GM12874 (cell line): ENCODE data around the gene CTNNA3.

ENCODE experiments used
- TF ChIP-seq, protein P1 (sequence below): IDR thresholded peaks from 2 replicates; pipeline ENCODE4 v1.5.1; 2011; ENCODE audit warnings: low read depth, mild to moderate bottlenecking, control low read depth, low read length, moderate library complexity; ENCODE audit not compliant: insufficient read depth

The CTNNA3 gene

DNA sequence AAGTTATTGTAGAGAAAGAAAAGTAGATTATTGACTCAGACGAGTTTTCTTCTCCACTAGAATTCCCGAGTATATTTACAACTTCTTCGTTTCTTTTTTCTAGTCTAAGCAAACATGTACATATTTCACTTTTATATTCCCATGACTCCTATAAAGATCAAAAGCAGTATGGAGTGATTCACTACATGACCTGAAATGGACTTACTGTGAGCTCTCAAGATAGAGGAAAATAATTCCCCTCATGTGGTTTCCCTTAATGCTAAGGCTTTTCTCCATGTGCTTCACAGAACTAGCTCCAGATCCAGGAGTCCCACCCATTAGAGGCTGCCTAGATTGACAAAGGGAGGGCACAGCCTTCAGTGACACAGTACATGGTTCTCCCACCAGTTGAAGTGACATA is 1593.2 kb downstream of the CTNNA3 start:
- TF ChIP-seq, protein P1, sequence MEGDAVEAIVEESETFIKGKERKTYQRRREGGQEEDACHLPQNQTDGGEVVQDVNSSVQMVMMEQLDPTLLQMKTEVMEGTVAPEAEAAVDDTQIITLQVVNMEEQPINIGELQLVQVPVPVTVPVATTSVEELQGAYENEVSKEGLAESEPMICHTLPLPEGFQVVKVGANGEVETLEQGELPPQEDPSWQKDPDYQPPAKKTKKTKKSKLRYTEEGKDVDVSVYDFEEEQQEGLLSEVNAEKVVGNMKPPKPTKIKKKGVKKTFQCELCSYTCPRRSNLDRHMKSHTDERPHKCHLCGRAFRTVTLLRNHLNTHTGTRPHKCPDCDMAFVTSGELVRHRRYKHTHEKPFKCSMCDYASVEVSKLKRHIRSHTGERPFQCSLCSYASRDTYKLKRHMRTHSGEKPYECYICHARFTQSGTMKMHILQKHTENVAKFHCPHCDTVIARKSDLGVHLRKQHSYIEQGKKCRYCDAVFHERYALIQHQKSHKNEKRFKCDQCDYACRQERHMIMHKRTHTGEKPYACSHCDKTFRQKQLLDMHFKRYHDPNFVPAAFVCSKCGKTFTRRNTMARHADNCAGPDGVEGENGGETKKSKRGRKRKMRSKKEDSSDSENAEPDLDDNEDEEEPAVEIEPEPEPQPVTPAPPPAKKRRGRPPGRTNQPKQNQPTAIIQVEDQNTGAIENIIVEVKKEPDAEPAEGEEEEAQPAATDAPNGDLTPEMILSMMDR: no peak

DNA sequence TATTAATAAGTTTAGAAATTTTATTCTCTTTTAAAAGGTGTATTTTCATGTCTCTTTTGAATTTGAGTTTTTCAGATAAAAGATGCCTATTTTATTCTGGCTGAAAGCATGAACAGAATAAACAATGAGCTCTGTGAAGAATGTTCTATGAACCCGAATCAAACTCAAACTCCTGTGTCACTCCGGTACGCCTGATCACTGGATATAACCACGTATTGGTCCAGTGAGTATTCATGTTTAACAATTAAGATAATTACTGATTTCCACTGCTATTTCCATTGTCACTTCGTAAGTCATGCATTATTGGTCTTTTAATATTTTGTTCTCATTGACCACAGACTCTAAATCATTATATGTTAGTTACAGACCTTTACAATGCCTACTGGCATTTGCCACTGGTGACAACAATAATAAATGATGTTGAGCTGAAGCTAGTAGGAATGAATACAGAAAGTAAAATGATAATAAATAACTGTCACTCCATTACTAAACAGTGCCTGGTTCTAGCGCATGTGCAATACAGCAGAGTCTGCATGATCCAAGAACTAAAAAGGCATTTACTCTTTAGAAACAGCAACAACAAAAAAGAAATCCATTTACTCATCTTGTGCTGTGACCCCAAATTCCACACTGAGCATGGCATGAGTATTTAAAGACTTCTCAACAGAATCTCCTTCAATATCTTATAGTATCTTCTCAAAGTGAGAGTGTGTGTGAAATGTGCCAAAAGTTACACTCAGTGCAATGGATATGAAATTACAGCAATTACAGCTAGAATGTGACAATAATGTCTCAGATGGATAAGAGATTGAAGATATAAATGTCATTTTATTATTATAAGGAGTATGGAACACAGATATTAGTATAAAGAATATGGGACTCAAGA is 1597.2 kb downstream of the CTNNA3 start:
- TF ChIP-seq, protein P1: no peak

DNA sequence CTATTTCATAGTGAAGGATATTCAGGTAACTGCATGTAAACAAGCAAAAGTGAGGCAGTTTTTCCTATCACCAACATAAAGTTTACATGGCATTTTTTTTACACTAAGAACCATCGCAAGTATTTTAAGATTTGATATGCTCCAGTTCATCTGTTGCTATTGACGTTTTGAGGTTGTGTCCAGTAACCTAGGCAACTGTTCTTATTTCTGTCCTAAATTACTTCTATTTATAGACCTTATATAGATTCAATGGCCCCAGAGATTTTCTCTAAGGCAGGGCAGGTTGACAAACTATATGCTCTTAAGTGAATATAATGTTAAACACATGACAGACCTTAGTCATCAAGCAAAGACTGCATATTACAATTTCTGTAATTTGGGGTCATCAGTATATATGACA is 1600.4 kb downstream of the CTNNA3 start:
- TF ChIP-seq, protein P1: no peak

DNA sequence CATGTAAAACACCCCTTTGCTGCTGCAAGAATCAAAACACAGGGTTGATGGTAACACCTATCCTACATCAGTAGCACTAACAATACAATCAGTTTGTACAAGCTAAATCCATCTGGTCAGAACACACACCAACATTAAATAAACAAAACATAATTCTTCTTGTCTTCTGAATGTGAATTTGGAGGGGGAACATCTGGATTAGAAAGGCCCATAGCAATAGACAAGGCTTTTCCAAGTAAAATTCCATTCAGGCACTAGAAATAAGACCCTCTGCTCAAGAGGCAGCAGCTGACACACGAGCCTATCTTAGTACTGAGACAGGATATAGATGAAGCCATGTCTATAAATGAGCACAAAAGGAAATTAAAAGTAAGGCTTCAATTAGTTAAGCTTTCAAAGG is 1610.1 kb downstream of the CTNNA3 start:
- TF ChIP-seq, protein P1: no peak

DNA sequence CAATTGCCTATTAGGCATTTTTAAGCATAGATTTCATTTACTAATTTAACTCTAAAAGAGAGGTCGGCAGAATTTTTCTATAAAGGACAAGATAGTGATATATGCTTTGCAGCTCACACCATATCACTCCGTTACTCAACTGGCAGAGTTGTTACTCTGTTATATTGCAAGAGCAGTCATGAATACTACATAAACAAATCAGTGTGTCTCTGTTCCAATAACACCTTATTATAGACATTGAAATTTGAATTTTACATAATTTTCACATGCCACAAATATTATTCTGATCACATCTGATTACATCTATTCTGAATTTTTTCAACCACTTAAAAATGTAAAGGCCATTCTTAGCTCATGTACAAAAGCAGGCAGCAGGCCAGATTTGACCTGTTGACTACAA is 1624.1 kb downstream of the CTNNA3 start:
- TF ChIP-seq, protein P1: no peak

DNA sequence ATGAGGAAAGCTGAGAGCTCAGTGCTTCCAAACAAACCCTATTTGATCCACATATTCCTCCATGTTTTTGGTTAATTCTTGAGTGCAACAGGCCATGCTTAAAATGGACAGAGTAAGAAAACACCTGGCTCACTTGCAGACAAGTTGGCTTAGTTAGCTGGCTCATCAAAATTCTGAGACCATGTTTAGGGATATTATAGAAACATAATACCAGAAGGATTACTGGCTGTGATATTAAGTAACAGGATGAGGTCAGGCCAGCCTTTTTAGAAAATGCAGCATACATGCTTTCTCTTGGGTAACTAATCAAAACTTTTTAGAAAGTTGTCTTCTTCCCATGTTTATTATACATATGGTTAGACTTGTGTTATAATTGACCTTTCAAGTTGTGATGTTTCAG is 1637.4 kb downstream of the CTNNA3 start:
- TF ChIP-seq, protein P1: no peak

DNA sequence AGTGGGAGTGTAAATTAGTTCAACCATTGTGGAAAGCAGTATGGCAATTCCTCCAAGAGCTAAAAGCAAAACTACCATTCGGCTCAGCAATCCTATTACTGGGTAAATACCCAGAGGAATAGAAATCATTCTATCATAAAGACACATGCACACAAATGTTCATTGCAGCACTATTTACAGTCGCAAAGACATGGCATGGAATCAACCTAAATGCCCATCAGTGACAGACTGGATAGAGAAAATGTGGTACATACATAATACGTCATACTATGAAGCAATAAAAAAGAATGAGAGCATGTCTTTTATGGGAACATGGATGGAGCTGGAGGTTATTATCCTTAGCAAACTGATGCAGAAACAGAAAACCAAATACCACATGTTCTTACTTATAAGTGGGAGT is 1646.7 kb downstream of the CTNNA3 start:
- TF ChIP-seq, protein P1: no peak
